ENCODE data around the gene NAA20. TPM values are rescaled to one million over a fixed set of nuclear protein-coding genes. Genes with fewer than 3 reads are reported as not detected.

NAA20 gene
- total and polyA plus RNA-seq, 2 of the 4 experiments (the other 2 are of a cell fraction) = 35.7 to 58.8 TPM

DNA sequence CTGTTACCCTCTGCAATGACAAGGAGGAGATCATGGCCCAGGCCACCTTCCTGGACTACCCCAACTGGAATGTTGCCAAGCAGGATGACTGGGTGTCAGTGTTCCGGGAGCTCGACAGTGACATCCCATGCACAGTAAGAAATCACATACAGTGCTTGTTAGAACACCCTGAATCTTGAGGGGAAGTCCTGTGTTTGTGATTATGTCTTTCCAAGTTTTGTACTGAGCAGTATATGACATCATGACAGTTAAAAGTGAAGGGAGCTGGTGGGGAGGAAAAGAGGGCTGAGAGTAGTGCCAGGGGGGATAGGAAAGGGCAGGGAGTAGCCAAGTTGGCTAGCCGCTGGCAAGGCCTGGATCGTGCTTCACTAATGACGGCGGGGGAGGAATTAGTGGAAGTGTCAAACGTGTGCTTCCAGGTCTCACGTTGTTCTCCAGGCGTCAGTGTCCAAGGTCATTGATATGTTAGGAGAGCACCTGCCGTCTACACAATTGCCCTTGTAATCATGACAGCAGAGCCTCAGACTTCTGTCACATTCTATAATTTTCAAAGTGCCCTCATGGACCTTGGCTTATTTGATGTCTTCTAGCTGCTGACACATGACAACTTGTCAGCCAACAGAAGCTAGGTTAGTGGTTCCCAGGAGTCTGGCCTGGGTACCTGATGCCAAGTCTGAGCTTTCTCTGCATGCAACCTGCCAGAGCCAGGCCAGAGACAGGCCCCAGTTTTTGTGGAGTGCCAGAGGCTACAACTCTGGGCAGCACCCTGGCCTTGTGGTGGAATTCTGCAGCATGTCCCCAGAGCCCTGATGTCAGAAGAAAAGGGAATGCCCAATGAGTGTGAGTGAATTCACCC, 53.9 kb downstream of the NAA20 start:
- H3K27ac ChIP-seq (ENCODE audit: insufficient read depth, low read length) = no peak overlapping the region
- no peaks in the 10 kb centered on the region for H3K79me1 ChIP-seq (ENCODE audit: low read depth in 1 of 2, low read length in 2 of 2)
- no peak overlapping the region for H2BK5ac ChIP-seq (ENCODE audit: low read depth, low read length, poor library complexity, severe bottlenecking)
- no peak overlapping the region for H3K9ac ChIP-seq (ENCODE audit: low read depth, low read length)
- POLR2A ChIA-PET (ENCODE audit: unreplicated experiment) = no interaction called here
- no peak overlapping the region for H3K56ac ChIP-seq (ENCODE audit: extremely low read depth, insufficient read depth, low read length)
- no peak overlapping the region for H3K4me3 ChIP-seq (ENCODE audit: insufficient read depth, low read depth, low read length)
- 69% methylated on average over 4 of the region's 10 CpGs; no CpG with 5 or more reads in 1 of the 2 experiments for WGBS, 2 experiments (ENCODE audit: extremely low coverage in 2 of 2, insufficient read length in 1 of 2)
- no peak overlapping the region for H3K23ac ChIP-seq (ENCODE audit: low read depth, low read length)
- no peak overlapping the region for H3K4ac ChIP-seq (ENCODE audit: low read depth, low read length)
- no peak overlapping the region for H4K8ac ChIP-seq (ENCODE audit: low read depth in 2 of 2, low read length in 2 of 2)
- intact Hi-C loops (cut with micrococcal nuclease) = no loop called here
- dilution Hi-C loops (cut with HindIII; ENCODE audit: low sequenced_read_pairs, unreplicated experiment) = no loop called here
- H3K9me3 ChIP-seq (ENCODE audit: control insufficient read depth, insufficient read depth, low read length) = no peaks in the 10 kb centered on the region
- no peaks in the 10 kb centered on the region for H3K36me3 ChIP-seq (ENCODE audit: control insufficient read depth, insufficient read depth, low read length)
- H2AK9ac ChIP-seq (replicated peaks; ENCODE audit: low read depth, low read length, poor library complexity) = no peak overlapping the region
- H4K5ac ChIP-seq (ENCODE audit: low read depth, low read length) = no peak overlapping the region
- in situ Hi-C loops (cut with MboI; ENCODE audit: low sequenced_read_pairs) = loop anchor here (10.0 kb wide), 1 partner anchor 164 kb away; no protein-coding TSS in a partner anchor
- no peak overlapping the region for H2BK120ac ChIP-seq (ENCODE audit: low read depth, low read length)
- ATAC-seq (ENCODE audit: low read depth) (no peak), DNase-seq (no peak)
- no peak overlapping the region for H2BK15ac ChIP-seq (ENCODE audit: low read depth, low read length)
- H2AFZ ChIP-seq (replicated peaks; ENCODE audit: low read length, poor library complexity) = no peak overlapping the region
- no peaks in the 10 kb centered on the region; the same call in 1 of the 2 replicates for H3K9me1 ChIP-seq (ENCODE audit: insufficient read depth, low read length)
- BruUV-seq (replicated peaks) = no TSS peak
- H4K91ac ChIP-seq (ENCODE audit: insufficient read depth, low read depth, low read length) = no peak overlapping the region
- H3K14ac ChIP-seq (replicated peaks; ENCODE audit: low read depth, low read length) = no peak overlapping the region
- no peak overlapping the region for H2BK20ac ChIP-seq (ENCODE audit: low read depth, low read length)
- no peaks in the 10 kb centered on the region for H3K4me1 ChIP-seq (ENCODE audit: control insufficient read depth, insufficient read depth, low read length)
- H3K4me2 ChIP-seq (ENCODE audit: low read depth, low read length) = no peak overlapping the region
- no peaks in the 10 kb centered on the region for H4K20me1 ChIP-seq (ENCODE audit: insufficient read depth, low read length)
- H3K18ac ChIP-seq (ENCODE audit: low read depth, low read length) = no peak overlapping the region
- peaks cover 23% of the 10 kb centered on the region for H3K27me3 ChIP-seq (ENCODE audit: control insufficient read depth, insufficient read depth, low read length)
- CTCF ChIA-PET = interaction anchor here (0.5 kb wide), 2 partner anchors 316 to 552 kb away, joined by 3 to 5 read pairs; no protein-coding TSS in a partner anchor
- H2AK5ac ChIP-seq (ENCODE audit: low read depth, low read length) = no peak overlapping the region
- TF ChIP-seq CEBPB (IDR thresholded peaks at IDR 0.05; ENCODE audit: low read depth, low read length) (no peak), RAD21 (IDR thresholded peaks at IDR 0.05; ENCODE audit: low read length) (no peak), MAFK (IDR thresholded peaks at IDR 0.05; ENCODE audit: low read depth, low read length) (no peak), ELK1 (IDR thresholded peaks at IDR 0.05; ENCODE audit: borderline replicate concordance, low read depth, low read length) (no peak), RFX5 (IDR thresholded peaks at IDR 0.05; ENCODE audit: low read depth, low read length) (no peak), POLR2A (IDR thresholded peaks at IDR 0.05; ENCODE audit: low read depth, low read length) (no peak), BHLHE40 (IDR thresholded peaks at IDR 0.05; ENCODE audit: low read depth, low read length) (no peak), SMC3 (IDR thresholded peaks at IDR 0.05; ENCODE audit: low read depth, low read length) (no peak), MXI1 (IDR thresholded peaks at IDR 0.05; ENCODE audit: borderline replicate concordance, low read depth, low read length) (no peak), NFE2L2 (IDR thresholded peaks at IDR 0.05; ENCODE audit: low read depth, low read length) (no peak), FOS (IDR thresholded peaks at IDR 0.05; ENCODE audit: low read depth, low read length) (no peak), MAZ (IDR thresholded peaks at IDR 0.05; ENCODE audit: borderline replicate concordance, low read depth, low read length) (no peak), CTCF (conservative IDR thresholded peaks at IDR 0.05; ENCODE audit: low read depth, low read length) (no peak), RCOR1 (IDR thresholded peaks at IDR 0.05; ENCODE audit: insufficient replicate concordance, low read length) (no peak)
- TF ChIP-seq, protein P1, sequence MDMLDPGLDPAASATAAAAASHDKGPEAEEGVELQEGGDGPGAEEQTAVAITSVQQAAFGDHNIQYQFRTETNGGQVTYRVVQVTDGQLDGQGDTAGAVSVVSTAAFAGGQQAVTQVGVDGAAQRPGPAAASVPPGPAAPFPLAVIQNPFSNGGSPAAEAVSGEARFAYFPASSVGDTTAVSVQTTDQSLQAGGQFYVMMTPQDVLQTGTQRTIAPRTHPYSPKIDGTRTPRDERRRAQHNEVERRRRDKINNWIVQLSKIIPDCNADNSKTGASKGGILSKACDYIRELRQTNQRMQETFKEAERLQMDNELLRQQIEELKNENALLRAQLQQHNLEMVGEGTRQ (IDR thresholded peaks at IDR 0.05; ENCODE audit: low read depth, low read length) = no peak
